Measurements from ENCODE around the gene HEATR1. TPM values are rescaled to one million over a fixed set of nuclear protein-coding genes. Genes with fewer than 3 reads are reported as not detected.
"Not testable (repeated sequence)": the region's sequence is repeated elsewhere in the genome, so short reads cannot be mapped to it uniquely, and the experiment has no call there.

The HEATR1 gene
- total and polyA plus RNA-seq, 9 donors = 13.3 to 23.1 (median 19.0) TPM

DNA sequence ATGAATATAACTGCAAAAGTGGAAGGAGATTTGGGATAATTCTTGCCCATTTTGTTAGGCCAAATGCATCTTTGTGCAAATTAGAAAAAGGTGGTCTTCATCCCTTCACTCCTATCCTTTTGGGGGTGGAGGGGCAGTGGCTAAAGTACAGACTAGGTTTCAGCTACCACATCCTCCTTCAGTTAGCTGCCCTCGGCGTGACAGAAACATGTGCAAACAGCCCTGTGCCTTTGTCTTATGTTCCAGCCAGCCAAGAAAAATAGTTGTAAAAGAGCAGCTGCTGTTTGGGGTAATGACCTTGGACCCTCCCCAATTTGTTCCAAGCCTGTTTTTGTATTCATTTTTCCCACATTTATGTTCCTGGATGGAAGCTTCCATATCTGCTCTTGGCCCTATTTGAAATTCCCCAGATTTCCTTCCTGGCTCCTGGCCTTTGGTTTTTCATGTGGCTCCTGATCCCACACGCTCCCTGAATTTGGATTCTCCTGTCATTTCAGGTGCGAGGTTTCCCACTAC is 88.8 kb downstream of the HEATR1 start:
- H3K4me3 ChIP-seq (ENCODE audit: low read length) = no peak overlapping the region
- H3K27me3 ChIP-seq (ENCODE audit: control insufficient read depth, insufficient read depth, low read length) = no peaks in the 10 kb centered on the region
- no peaks in the 10 kb centered on the region for H3K36me3 ChIP-seq (ENCODE audit: control insufficient read depth, insufficient read depth, low read length)
- peaks cover 5% of the 10 kb centered on the region for H3K4me1 ChIP-seq (ENCODE audit: control insufficient read depth, insufficient read depth, low read length)
- peak; percentile 50 for DNase-seq
- H3K27ac ChIP-seq (ENCODE audit: low read length) = peak overlapping the region; percentile 10
- WGBS (ENCODE audit: insufficient coverage) = 31% methylated on average over 2 of the region's 4 CpGs
- H3K9me3 ChIP-seq (replicated peaks; ENCODE audit: control insufficient read depth, low read depth, low read length) = no peaks in the 10 kb centered on the region

DNA sequence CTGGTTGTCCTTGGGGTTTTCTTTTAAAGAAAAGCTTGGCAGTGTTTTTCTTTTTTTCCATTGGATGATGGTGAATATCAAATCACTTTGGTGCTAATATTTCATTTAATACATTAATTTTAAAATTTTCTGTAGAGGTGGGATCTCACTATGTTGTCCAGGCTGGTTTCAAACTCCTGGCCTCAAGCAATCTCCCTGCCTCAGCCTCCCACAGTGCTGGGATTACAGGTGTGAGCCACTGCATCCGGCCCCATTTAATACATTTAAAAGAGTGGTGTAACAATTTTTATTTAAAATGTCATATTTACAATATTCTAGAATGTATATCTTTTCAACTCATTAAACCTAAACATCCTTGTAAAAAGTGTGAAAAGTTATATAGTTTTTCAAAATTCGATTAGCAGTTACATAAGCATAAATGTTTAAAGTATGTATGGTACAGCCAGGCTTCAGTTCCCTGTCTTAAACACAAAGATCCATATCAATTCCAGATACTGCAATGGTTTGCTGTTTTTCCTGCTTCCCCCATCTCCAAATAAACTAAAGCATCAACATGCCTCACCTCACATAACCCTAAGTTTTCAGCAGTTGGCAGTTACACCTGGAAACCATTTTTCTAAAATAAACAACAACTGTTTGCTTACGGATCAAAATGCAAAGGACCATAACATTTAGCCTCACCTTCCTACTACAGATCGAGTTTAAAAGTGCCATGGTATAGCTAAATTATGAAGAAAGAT is 89.4 kb downstream of the HEATR1 start:
- WGBS (ENCODE audit: insufficient coverage) = no CpG with 5 or more reads among the region's 4 CpGs

GRCh38 chr1:236511735-236512418 is 92.4 kb downstream of the HEATR1 start:
- Histone ChIP-seq H3K4me1 (ENCODE audit: control insufficient read depth, insufficient read depth, low read length) (peaks cover 8% of the 10 kb centered on the region), H3K27me3 (ENCODE audit: control insufficient read depth, insufficient read depth, low read length) (no peaks in the 10 kb centered on the region), H3K4me3 (ENCODE audit: low read length) (no peak overlapping the region), H3K9me3 (replicated peaks; ENCODE audit: control insufficient read depth, low read depth, low read length) (no peaks in the 10 kb centered on the region), H3K36me3 (ENCODE audit: control insufficient read depth, insufficient read depth, low read length) (no peaks in the 10 kb centered on the region), H3K27ac (ENCODE audit: low read length) (no peak overlapping the region)
- 83% methylated on average over 7 of the region's 11 CpGs for WGBS (ENCODE audit: insufficient coverage)
- no peak for DNase-seq

More for the DNA sequence above, 89.4 kb downstream of the HEATR1 start:
- H3K27ac ChIP-seq (ENCODE audit: low read length) = no peak overlapping the region
- no peaks in the 10 kb centered on the region for H3K9me3 ChIP-seq (replicated peaks; ENCODE audit: control insufficient read depth, low read depth, low read length)
- H3K4me1 ChIP-seq (ENCODE audit: control insufficient read depth, insufficient read depth, low read length) = peaks cover 5% of the 10 kb centered on the region
- H3K4me3 ChIP-seq (ENCODE audit: low read length) = no peak overlapping the region
- no peak for DNase-seq
- H3K36me3 ChIP-seq (ENCODE audit: control insufficient read depth, insufficient read depth, low read length) = no peaks in the 10 kb centered on the region
- H3K27me3 ChIP-seq (ENCODE audit: control insufficient read depth, insufficient read depth, low read length) = no peaks in the 10 kb centered on the region

DNA sequence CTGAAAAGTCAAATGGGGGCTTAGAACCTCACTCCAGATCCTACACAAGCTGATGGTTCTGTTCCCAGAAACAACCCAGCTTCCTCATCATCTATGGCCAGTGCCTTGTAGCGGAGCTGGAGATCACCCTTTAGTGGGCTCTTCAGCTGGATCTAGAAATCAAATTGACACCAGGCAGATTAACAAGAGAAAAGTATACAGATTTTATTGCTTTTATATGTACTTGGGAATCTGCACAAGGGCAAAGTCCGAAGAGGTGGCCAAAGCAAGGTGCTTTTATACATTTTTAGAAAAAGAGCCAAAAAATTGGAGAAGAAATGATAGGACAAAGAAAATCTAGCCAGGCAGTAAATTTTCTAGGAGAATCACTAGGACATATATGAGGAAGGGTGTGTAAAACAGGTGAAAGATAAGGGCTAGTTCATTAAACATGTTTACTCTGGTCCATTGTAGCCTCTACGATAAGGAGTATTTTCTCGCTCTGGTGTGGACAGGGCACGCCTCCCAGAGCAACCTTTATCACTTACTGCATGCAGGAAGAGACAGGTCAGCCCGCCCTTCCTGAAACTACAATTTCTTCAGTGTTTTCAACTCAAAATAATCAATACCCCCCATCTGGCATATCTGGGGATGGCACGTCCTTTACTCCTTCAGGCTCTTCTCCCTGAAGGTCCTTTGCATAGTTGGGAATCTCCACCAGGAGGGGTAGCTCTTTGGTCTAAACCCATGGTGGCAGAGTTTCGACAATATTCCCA is 94.5 kb downstream of the HEATR1 start:
- Histone ChIP-seq H3K4me3 (ENCODE audit: low read length) (no peak overlapping the region), H3K27me3 (ENCODE audit: control insufficient read depth, insufficient read depth, low read length) (no peaks in the 10 kb centered on the region), H3K4me1 (ENCODE audit: control insufficient read depth, insufficient read depth, low read length) (peaks cover 3% of the 10 kb centered on the region), H3K36me3 (ENCODE audit: control insufficient read depth, insufficient read depth, low read length) (no peaks in the 10 kb centered on the region), H3K9me3 (replicated peaks; ENCODE audit: control insufficient read depth, low read depth, low read length) (no peaks in the 10 kb centered on the region), H3K27ac (ENCODE audit: low read length) (no peak overlapping the region)
- DNase-seq = no peak
- WGBS (ENCODE audit: insufficient coverage) = 80% methylated on average over 5 of the region's 8 CpGs

- H3K4me1 ChIP-seq (ENCODE audit: control insufficient read depth, insufficient read depth, low read length) = peaks cover 3% of the 10 kb centered on the region
- WGBS (ENCODE audit: insufficient coverage) = 89% methylated on average over 1 of the region's 1 CpG
- H3K9me3 ChIP-seq (replicated peaks; ENCODE audit: control insufficient read depth, low read depth, low read length) = no peaks in the 10 kb centered on the region
- DNase-seq = no peak
- H3K27ac ChIP-seq (ENCODE audit: low read length) = no peak overlapping the region
- no peaks in the 10 kb centered on the region for H3K27me3 ChIP-seq (ENCODE audit: control insufficient read depth, insufficient read depth, low read length)
- no peaks in the 10 kb centered on the region for H3K36me3 ChIP-seq (ENCODE audit: control insufficient read depth, insufficient read depth, low read length)
- H3K4me3 ChIP-seq (ENCODE audit: low read length) = no peak overlapping the region
Measured at GRCh38 chr1:236509203-236509602, 95.1 kb downstream of the HEATR1 start.

GRCh38 chr1:236508593-236509027 is 95.7 kb downstream of the HEATR1 start:
- no peak for DNase-seq
- Histone ChIP-seq H3K27ac (ENCODE audit: low read length) (no peak overlapping the region), H3K27me3 (ENCODE audit: control insufficient read depth, insufficient read depth, low read length) (no peaks in the 10 kb centered on the region), H3K4me1 (ENCODE audit: control insufficient read depth, insufficient read depth, low read length) (peaks cover 3% of the 10 kb centered on the region), H3K4me3 (ENCODE audit: low read length) (no peak overlapping the region), H3K36me3 (ENCODE audit: control insufficient read depth, insufficient read depth, low read length) (no peaks in the 10 kb centered on the region), H3K9me3 (replicated peaks; ENCODE audit: control insufficient read depth, low read depth, low read length) (no peaks in the 10 kb centered on the region)
- 95% methylated on average over 4 of the region's 6 CpGs for WGBS (ENCODE audit: insufficient coverage)

GRCh38 chr1:236507022-236507700 is 97.2 kb downstream of the HEATR1 start:
- H3K9me3 ChIP-seq (replicated peaks; ENCODE audit: control insufficient read depth, low read depth, low read length) = no peaks in the 10 kb centered on the region
- peak; percentile 61 for DNase-seq
- H3K36me3 ChIP-seq (ENCODE audit: control insufficient read depth, insufficient read depth, low read length) = no peaks in the 10 kb centered on the region
- no peaks in the 10 kb centered on the region for H3K27me3 ChIP-seq (ENCODE audit: control insufficient read depth, insufficient read depth, low read length)
- H3K27ac ChIP-seq (ENCODE audit: low read length) = no peak overlapping the region
- no peak overlapping the region for H3K4me3 ChIP-seq (ENCODE audit: low read length)
- 89% methylated on average over 4 of the region's 5 CpGs for WGBS (ENCODE audit: insufficient coverage)
- peaks cover 7% of the 10 kb centered on the region for H3K4me1 ChIP-seq (ENCODE audit: control insufficient read depth, insufficient read depth, low read length)

- H3K4me1 ChIP-seq (ENCODE audit: control insufficient read depth, insufficient read depth, low read length); H3K4me3 ChIP-seq (ENCODE audit: low read length); H3K27me3 ChIP-seq (ENCODE audit: control insufficient read depth, insufficient read depth, low read length); H3K36me3 ChIP-seq (ENCODE audit: control insufficient read depth, insufficient read depth, low read length); H3K27ac ChIP-seq (ENCODE audit: low read length); DNase-seq; H3K9me3 ChIP-seq (replicated peaks; ENCODE audit: control insufficient read depth, low read depth, low read length): not testable (repeated sequence)
- WGBS (ENCODE audit: insufficient coverage) = no CpG with 5 or more reads among the region's 3 CpGs
Measured at GRCh38 chr1:236504338-236504737, 100.0 kb downstream of the HEATR1 start.

GRCh38 chr1:236502972-236503639 is 101.2 kb downstream of the HEATR1 start:
- H3K36me3 ChIP-seq (ENCODE audit: control insufficient read depth, insufficient read depth, low read length) = no peaks in the 10 kb centered on the region
- H3K27me3 ChIP-seq (ENCODE audit: control insufficient read depth, insufficient read depth, low read length) = no peaks in the 10 kb centered on the region
- H3K27ac ChIP-seq (ENCODE audit: low read length) = no peak overlapping the region
- H3K4me1 ChIP-seq (ENCODE audit: control insufficient read depth, insufficient read depth, low read length) = peaks cover 7% of the 10 kb centered on the region
- H3K4me3 ChIP-seq (ENCODE audit: low read length) = peak overlapping the region; percentile 23
- peak; percentile 72 for DNase-seq
- no peaks in the 10 kb centered on the region for H3K9me3 ChIP-seq (replicated peaks; ENCODE audit: control insufficient read depth, low read depth, low read length)
- WGBS (ENCODE audit: insufficient coverage) = 10% methylated on average over 8 of the region's 15 CpGs
